Measurements from ENCODE around the gene HLF.
A peak's percentile ranks its signal among the peaks of the same experiment; 100 is the strongest.

The HLF gene

GRCh38 chr17:55366020-55366481 lies 101.3 kb downstream of the HLF start:
- DNase-seq = no peak

- peak; percentile 14 for DNase-seq
Measured at GRCh38 chr17:55368706-55369105, 103.9 kb downstream of the HLF start.
